GM18951 (cell line): Measurements from ENCODE around the gene AIFM1.

Experiments used
- POLR2A ChIP-seq: IDR thresholded peaks from 4 replicates; pipeline ENCODE4 v1.6.1; 2011; ENCODE audit warnings: mild to moderate bottlenecking; ENCODE audit not compliant: insufficient read length, insufficient read depth; ENCODE audit errors: extremely low read depth
- in situ Hi-C: fragments of 300-500 bp; cut with MboI; formaldehyde crosslinking; loops from one replicate; pipeline ENCODE4 v1.12.0; 2022; ENCODE audit warnings: low sequenced_read_pairs, mixed read lengths, inconsistent platforms; ENCODE audit not compliant: unreplicated experiment

Gene AIFM1

DNA sequence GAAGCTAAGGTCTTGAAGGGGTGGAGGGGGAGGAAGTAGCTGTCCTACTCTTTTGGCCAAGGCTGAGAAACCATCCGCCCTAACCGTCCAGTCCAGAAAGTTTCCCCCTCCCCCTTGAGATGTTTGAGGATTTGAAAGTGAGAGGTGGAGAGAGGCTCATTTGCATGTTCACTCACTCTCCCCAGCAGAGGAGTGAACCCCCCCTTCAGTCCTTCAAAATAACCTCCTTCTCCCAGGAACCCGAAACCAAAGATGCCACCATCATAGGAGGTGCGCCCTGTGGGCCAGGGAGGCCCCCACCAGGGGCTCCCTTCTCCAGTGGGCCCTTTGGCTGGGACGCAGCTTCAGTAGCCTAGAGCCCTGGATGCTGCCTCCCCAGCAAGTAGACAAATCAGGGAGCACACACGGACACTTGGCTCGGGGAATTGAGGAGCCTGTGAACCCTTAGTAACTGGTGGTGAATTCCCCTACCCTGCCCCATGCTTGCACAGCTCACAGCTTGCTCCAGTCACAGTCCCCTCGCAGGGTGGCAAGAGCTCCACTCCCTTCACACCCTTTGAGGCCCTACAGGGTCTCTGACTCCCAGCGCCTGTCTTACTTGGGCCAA, 80.9 kb downstream of the AIFM1 start:
- in situ Hi-C loops = loop anchor here (10.0 kb wide), 1 partner anchor 90 kb away; the partner anchor contains the start of gene RAB33A
- peak; percentile 27 for TF ChIP-seq POLR2A

- TF ChIP-seq POLR2A = no peak
- in situ Hi-C loops = loop anchor here (10.0 kb wide), 1 partner anchor 91 kb away; the partner anchor contains the start of gene RAB33A
Measured at GRCh38 chrX:130083656-130084382, 81.8 kb downstream of the AIFM1 start.

- in situ Hi-C loops = loop anchor here (10.0 kb wide), 1 partner anchor 92 kb away; the partner anchor contains the start of gene RAB33A
- no peak for TF ChIP-seq POLR2A
Measured at GRCh38 chrX:130083107-130083490, 82.5 kb downstream of the AIFM1 start.

DNA sequence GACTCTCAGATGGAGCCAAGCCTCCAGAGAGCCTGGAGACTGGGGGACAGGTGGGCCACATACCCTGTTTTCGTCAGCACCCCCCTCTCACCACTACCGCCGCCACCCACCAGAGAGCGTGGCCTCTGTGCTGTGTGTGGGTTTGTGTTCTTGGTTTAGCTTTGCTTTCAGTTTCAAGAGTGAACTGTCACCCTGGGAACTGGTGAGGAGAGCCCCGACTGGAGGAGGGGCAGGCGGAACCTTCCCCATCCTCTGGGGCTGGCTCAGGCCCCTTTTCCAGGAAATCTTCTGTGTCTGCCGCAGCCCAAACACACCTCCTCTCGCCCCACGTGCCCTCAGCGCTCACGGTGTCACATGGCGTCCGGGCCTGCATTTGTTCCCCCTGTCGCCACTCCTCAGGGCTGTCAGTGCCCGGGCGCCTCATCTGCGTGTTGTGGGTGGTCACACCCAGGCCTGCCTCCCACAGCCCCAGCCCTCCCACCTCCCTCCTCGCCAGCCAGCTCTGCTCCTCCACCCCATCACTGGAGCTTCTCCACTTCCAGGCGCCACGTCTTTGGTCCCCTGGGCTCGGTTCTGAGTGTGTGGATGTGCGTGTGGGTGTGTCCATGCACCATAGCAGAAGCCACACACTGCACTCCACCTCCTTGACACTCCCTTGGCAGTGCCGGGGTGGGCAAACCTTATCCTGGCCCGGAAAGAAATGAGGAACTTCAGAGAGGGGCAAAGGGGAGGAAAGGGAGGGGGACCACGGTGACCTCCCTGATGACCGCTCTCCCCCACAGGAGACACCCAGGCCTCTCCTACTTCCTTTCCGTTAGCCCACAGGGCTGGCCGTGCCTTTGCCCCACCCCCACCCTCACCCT, 83.2 kb downstream of the AIFM1 start:
- in situ Hi-C loops = loop anchor here (10.0 kb wide), 1 partner anchor 92 kb away; the partner anchor contains the start of gene RAB33A
- no peak for TF ChIP-seq POLR2A

- no peak for TF ChIP-seq POLR2A
- in situ Hi-C loops = loop anchor here (10.0 kb wide), 1 partner anchor 93 kb away; the partner anchor contains the start of gene RAB33A
Measured at GRCh38 chrX:130081421-130082045, 84.1 kb downstream of the AIFM1 start.

- no peak for TF ChIP-seq POLR2A
- in situ Hi-C loops = loop anchor here (10.0 kb wide), 1 partner anchor 94 kb away; the partner anchor contains the start of gene RAB33A
Measured at GRCh38 chrX:130080791-130081367, 84.8 kb downstream of the AIFM1 start.

- in situ Hi-C loops = loop anchor here (10.0 kb wide), 1 partner anchor 95 kb away; the partner anchor contains the start of gene RAB33A
Measured at GRCh38 chrX:130079824-130080406, 85.7 kb downstream of the AIFM1 start.

More at GRCh38 chrX:130079824-130080406, 85.7 kb downstream of the AIFM1 start:
- TF ChIP-seq POLR2A = no peak
